RCC 7860 (cell line): ENCODE results near the gene C20orf96.
"Not testable (repeated sequence)": the region's sequence is repeated elsewhere in the genome, so short reads cannot be mapped to it uniquely, and the experiment has no call there.

Experiments used
- DNase-seq: peaks from one replicate; pipeline ENCODE4 v3.0.0-alpha.2; 2015; ENCODE audit warnings: low spot score
- FAIRE-seq: peaks from 2 replicates; lab custom pipeline; 2012; peaks lifted over from hg19 to GRCh38; lab: Jason Lieb, UNC

Gene C20orf96

DNA sequence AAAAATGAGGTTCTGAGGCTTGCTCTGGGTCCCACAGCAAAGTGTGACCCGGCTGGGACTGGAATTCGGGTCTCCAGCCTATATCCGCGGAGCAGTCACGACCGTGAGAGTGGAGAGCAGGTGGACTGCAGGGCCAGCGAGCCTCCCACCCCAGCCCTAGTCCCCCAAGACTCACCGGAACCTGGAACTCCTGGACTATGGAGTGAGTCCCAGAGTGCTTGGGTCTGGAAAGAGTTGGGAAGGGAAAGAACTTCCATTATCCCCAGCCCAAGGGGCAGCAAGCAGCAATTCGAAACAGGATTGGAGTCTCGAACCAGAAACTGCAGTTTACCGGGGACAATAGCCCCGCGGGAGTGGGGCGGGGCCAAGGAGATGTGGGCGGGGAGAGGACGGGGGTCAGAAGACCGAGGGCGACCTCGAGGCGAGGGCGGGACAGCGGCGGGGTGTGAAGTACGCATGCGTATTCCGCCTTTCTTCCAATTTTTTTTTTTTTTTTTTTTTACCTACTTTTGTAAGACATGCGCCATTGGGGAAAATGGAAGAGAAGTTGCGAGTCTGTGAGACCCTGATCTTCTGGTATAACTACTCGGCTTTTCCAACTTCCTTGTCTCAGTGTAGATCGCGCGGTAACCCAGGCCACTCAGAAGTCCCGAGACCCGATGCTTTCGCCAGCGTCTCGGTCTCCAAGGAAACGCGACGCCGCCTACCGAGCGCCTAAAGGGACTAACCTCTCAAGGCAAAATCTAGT lies at the start of gene C20orf96:
Gene C20orf96 (minus strand): TSS at position 667 of the 748 bp plus-strand sequence. CDS start 140 bp downstream, at position 527.
- FAIRE-seq (peak; percentile 52), DNase-seq (peak; percentile 71)

GRCh38 chr20:336040-336439 lies 45.5 kb upstream of the C20orf96 start:
- not testable (repeated sequence) for DNase-seq, FAIRE-seq

DNA sequence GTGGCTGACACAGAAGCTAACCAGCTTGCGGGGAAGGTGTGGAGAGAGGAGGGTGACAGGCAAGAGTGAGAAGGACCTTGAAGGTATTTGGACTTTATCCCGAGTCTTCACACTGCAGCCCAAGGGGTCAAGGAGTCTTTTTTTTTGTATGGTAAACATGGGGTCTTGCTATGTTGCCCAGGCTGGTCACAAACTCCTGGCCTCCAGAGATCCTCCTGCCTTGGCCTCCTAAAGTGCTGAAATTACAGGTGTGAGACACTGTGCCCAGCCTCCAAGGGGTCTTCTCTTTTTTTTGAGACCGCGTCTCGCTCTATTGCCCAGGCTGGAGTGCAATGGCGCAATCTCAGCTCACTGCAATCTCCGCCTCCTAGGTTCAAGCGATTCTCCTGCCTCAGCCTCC lies 44.0 kb upstream of the C20orf96 start:
- no peak for FAIRE-seq
- DNase-seq = no peak

- DNase-seq (peak; percentile 42), FAIRE-seq (no peak)
Measured at GRCh38 chr20:330233-331149, 39.9 kb upstream of the C20orf96 start.

DNA sequence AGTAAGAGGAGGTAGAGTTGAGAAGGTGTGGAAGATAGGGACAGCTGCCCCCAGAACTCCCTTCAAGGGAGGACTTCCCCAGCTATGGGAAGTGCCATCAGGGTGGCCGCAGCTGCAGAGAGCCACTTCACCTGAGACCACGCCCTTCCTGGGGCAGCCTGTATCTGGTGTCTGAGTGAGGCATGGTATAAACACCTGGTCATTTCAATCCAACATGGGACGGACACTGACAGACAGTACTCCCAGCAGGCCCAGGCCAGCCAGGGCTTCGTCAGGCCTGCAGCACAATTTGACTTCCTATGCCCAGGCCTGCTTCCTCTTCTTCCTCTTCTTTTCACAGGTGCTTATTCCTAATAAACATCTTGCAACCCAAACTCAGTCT lies 39.3 kb upstream of the C20orf96 start:
- DNase-seq (no peak), FAIRE-seq (no peak)

- no peak for DNase-seq
- no peak for FAIRE-seq
Measured at GRCh38 chr20:328975-329695, 38.6 kb upstream of the C20orf96 start.

GRCh38 chr20:328027-328974 lies 37.8 kb upstream of the C20orf96 start:
- DNase-seq = no peak
- FAIRE-seq = no peak

- DNase-seq (no peak), FAIRE-seq (no peak)
Measured at GRCh38 chr20:327186-328026, 36.9 kb upstream of the C20orf96 start.

DNA sequence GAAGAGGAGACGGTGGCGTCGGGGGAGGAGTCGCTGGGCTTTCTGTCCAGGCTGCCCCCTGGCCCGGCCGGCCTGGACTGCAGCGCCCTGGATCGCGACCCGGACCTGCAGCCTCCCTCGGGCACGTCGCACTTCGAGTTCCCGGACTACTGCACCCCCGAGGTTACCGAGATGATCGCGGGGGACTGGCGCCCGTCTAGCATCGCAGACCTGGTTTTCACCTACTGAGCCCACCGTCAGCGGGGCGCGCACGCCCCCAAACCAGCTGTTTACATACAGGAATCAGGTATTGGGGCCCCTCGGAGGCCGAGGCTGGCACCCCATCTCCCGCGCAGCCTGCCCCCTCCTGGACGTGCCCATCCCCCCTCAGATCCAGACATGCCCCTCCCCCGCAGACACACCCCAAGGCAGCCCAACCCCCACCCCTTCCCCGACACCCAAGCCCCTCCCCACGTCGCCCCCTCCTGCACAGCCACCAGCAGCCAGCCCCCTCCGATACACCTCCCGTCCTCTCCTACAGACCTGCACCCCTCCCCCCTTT lies 36.2 kb upstream of the C20orf96 start:
- DNase-seq (no peak), FAIRE-seq (no peak)

DNA sequence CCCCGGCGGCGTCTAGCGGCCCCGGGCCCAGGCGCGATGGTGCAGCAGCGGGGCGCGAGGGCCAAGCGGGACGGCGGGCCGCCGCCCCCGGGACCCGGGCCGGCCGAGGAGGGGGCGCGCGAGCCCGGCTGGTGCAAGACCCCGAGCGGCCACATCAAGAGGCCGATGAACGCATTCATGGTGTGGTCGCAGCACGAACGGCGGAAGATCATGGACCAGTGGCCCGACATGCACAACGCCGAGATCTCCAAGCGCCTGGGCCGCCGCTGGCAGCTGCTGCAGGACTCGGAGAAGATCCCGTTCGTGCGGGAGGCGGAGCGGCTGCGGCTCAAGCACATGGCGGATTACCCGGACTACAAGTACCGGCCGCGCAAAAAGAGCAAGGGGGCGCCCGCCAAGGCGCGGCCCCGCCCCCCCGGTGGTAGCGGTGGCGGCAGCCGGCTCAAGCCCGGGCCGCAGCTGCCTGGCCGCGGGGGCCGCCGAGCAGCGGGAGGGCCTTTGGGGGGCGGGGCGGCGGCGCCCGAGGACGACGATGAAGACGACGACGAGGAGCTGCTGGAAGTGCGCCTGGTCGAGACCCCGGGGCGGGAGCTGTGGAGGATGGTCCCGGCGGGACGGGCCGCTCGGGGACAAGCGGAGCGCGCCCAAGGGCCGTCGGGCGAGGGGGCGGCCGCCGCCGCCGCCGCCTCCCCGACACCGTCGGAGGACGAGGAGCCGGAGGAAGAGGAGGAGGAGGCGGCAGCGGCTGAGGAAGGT lies 35.5 kb upstream of the C20orf96 start:
- peak; percentile 25 for DNase-seq

GRCh38 chr20:325045-325888 lies 34.7 kb upstream of the C20orf96 start, which contains the start of gene SOX12:
Gene SOX12, plus strand, starts transcription at chr20:325552. Its CDS starts 373 bp downstream, at chr20:325925.
- DNase-seq = peak; percentile 80
- no peak for FAIRE-seq

More for the DNA sequence above, 35.5 kb upstream of the C20orf96 start:
- no peak for FAIRE-seq

DNA sequence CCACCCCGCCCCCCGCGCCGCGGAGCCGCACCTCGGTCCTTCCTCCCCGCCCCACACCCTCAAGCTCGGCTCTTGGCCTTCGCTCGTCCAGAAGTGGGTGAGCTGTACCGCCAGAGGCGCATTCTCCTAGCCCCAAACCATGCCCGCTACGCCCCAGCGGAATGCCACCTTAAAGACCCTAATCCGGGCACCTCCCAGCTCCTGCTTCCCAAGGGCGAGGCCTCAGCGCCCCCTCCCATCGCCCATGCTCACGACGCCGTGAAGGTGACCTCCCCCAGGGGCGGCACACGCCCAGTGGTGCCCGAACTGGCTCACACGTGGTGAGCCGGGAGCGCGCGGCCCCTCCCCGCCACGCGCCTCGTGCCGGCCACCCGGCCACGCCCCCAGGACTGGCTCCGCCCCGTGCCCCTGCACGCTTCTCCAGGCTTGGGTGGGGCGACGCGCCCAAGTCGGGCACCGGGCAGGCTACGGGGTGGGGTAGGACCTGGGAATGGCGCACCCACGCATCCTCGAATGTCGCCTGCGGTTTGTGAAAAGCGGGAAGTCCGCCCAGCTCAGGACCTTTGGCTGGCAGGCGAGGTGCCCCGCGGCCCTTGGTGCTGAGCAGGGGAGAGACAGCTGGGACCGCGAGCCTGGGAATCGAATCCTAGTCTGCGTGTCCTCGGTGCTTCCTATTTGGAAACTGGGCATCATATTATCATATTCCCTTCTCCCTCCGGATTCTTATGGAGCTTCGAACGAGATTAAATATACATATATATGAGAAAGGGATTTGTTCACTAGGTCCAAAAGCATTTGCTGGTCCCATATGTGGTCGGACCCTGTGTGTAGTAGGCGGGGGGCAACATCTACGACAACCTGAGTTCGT lies 33.9 kb upstream of the C20orf96 start:
- no peak for FAIRE-seq

DNA sequence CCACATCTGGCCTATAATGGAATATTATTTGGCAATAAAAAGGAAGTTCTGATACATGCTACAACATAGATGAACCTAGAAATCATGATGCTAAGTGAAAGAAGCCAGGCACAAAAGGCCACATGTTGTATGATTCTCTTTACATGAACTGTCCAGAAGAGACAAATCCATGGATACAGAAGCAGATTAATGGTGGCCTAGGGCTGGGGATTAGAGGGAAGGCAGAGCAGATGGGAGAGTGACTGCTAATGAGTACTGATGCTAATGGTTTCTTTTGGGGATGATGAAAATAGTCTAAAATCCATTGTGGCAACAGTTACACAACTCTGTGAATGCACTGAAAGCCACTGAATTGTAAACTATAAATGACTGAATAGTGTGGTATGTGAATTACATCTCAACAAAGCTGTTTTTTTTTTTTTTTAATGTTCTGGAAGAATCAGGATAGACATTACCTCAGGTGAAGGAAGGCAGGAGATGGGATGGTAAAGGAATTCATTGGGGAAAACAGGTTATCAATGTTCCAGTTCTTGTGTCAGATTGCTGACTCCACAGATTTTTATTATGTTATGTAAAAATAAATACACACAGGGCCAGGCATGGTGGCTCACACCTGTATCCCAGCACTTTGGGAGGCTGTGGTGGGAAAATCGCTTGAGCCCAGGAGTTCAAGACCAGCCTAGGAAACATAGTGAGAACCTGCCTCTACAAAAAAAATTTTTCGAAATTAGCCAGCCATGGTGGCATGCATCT lies 25.9 kb upstream of the C20orf96 start:
- FAIRE-seq = no peak
- DNase-seq = no peak

More for the DNA sequence above, 33.9 kb upstream of the C20orf96 start:
- peak; percentile 73 for DNase-seq

GRCh38 chr20:313948-314347 lies 23.4 kb upstream of the C20orf96 start:
- FAIRE-seq (no peak), DNase-seq (peak; percentile 41)

DNA sequence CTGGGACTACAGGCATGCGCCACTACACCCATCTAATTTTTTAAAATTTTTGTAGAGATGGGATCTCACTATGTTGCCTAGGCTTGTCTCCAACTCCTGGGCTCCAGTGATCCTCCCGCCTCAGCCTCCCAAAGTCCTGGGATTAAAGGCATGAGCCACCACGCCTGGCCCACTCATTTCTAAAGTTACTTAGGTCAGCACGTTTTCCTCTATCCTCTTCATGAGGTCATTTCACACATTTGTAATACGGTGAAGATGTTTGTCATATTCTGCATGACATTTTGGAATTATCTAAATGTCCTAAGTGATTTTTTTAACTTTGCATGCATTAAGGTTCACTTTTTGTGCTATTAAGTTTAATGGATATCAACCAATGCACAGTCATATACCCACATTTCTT lies 22.9 kb upstream of the C20orf96 start:
- no peak for FAIRE-seq

More for the DNA sequence above, 22.9 kb upstream of the C20orf96 start:
- no peak for DNase-seq
